Small intestine (tissue), 16 donors: Measurements from ENCODE around the gene PDE9A. TPM values are rescaled to one million over a fixed set of nuclear protein-coding genes. Genes with fewer than 3 reads are reported as not detected.
A peak's percentile ranks its signal among the peaks of the same experiment; 100 is the strongest.

Experiments
- DNase-seq, 2 donors: peaks; one replicate each; pipeline versions ENCODE4 v3.0.0 to v3.0.0-alpha.2; 2013
- FAIRE-seq: peaks from 2 replicates; lab custom pipeline; 2012; peaks lifted over from hg19 to GRCh38; lab: Jason Lieb, UNC
- H3K27ac ChIP-seq, 3 donors: one replicate each; pipeline ENCODE4 v1.5.1; 2013; ENCODE audit warnings: low read length in 2 of 3, mild to moderate bottlenecking in 2 of 3, control low read depth in 1 of 3, inconsistent platforms in 1 of 3, low read depth in 1 of 3, moderate library complexity in 1 of 3
- H3K27me3 ChIP-seq, 3 donors: one replicate each; pipeline ENCODE4 v1.6.1; 2013; ENCODE audit warnings: low read length in 3 of 3, inconsistent platforms in 1 of 3; ENCODE audit not compliant: control insufficient read depth in 3 of 3, insufficient read depth in 3 of 3
- H3K36me3 ChIP-seq, 3 donors: one replicate each; pipeline ENCODE4 v1.6.1; 2013; ENCODE audit warnings: low read length in 3 of 3, inconsistent platforms in 1 of 3, low read depth in 1 of 3, mild to moderate bottlenecking in 1 of 3, moderate library complexity in 1 of 3; ENCODE audit not compliant: control insufficient read depth in 3 of 3, insufficient read depth in 2 of 3
- H3K4me1 ChIP-seq, 3 donors: one replicate each; pipeline ENCODE4 v1.6.1; 2013; ENCODE audit warnings: low read length in 2 of 3, inconsistent platforms in 1 of 3, low read depth in 1 of 3, mild to moderate bottlenecking in 1 of 3, moderate library complexity in 1 of 3; ENCODE audit not compliant: control insufficient read depth in 3 of 3, insufficient read depth in 2 of 3
- H3K4me3 ChIP-seq, 3 donors: one replicate each; pipeline ENCODE4 v1.5.1; 2013; ENCODE audit warnings: low read length in 3 of 3, control low read depth in 1 of 3, inconsistent platforms in 1 of 3, low read depth in 1 of 3, mild to moderate bottlenecking in 1 of 3, moderate library complexity in 1 of 3
- H3K9me3 ChIP-seq, 2 donors: one replicate each; pipeline ENCODE4 v1.6.1; 2013; ENCODE audit warnings: low read depth in 1 of 2, low read length in 1 of 2; ENCODE audit not compliant: control insufficient read depth in 2 of 2, insufficient read depth in 1 of 2
- WGBS, 3 donors: extraction: QIAGEN DNeasy Blood & Tissue Kit; methylation state at CpG; one replicate each; pipeline ENCODE4 v1.1.7; 2013; 5-methylcytosine and 5-hydroxymethylcytosine counted together
- long read RNA-seq, 10 donors: transcript quantifications; one replicate each; lab custom pipeline, GENCODE V29; 2026
- polyA plus RNA-seq, 4 donors: library from polyadenylated mRNA; stranded (reverse) in 3 of 4; unstranded in 1 of 4; fragments of 200-250 nt in 3 of 4; fragments of 120-200 nt in 1 of 4; gene quantifications; one replicate each; pipeline versions ENCODE4 v1.2.1 to v1.2.3, GENCODE V29; 2013
- donor health status: healthy with polysubstance abuse.
- donor health status: control.
- donor health status: control.
- donor health status: Bipolar disorder and iron deficiency.
- donor health status: healthy.

PDE9A gene
- 10 to 100 TPM; 31.0 to 96.6 (median 49.6) TPM for polyA plus RNA-seq
- long read RNA-seq, donor 1, partial matches to known transcripts: 5 of 9 reads
- long read RNA-seq, donor 1, other reads (novel, unspliced or antisense): 0 of 9 reads
- long read RNA-seq, donor 2, partial matches to known transcripts: 0 of 2 reads
- long read RNA-seq, donor 2, other reads (novel, unspliced or antisense): 0 of 2 reads
- long read RNA-seq, donor 3, partial matches to known transcripts: 0 of 1 reads
- long read RNA-seq, donor 3, other reads (novel, unspliced or antisense): 0 of 1 reads
- long read RNA-seq, donor 4: 0 reads
- long read RNA-seq, donor 5, partial matches to known transcripts: 0 of 2 reads
- long read RNA-seq, donor 5, other reads (novel, unspliced or antisense): 0 of 2 reads
- long read RNA-seq, donor 6, partial matches to known transcripts: 0 of 2 reads
- long read RNA-seq, donor 6, other reads (novel, unspliced or antisense): 0 of 2 reads
- long read RNA-seq, donor 7, partial matches to known transcripts: 0 of 1 reads
- long read RNA-seq, donor 7, other reads (novel, unspliced or antisense): 0 of 1 reads
- long read RNA-seq, donor 8: 0 reads
- long read RNA-seq, donor 9: 0 reads
- long read RNA-seq, donor 10, partial matches to known transcripts: 0 of 3 reads
- long read RNA-seq, donor 10, other reads (novel, unspliced or antisense): 0 of 3 reads

DNA sequence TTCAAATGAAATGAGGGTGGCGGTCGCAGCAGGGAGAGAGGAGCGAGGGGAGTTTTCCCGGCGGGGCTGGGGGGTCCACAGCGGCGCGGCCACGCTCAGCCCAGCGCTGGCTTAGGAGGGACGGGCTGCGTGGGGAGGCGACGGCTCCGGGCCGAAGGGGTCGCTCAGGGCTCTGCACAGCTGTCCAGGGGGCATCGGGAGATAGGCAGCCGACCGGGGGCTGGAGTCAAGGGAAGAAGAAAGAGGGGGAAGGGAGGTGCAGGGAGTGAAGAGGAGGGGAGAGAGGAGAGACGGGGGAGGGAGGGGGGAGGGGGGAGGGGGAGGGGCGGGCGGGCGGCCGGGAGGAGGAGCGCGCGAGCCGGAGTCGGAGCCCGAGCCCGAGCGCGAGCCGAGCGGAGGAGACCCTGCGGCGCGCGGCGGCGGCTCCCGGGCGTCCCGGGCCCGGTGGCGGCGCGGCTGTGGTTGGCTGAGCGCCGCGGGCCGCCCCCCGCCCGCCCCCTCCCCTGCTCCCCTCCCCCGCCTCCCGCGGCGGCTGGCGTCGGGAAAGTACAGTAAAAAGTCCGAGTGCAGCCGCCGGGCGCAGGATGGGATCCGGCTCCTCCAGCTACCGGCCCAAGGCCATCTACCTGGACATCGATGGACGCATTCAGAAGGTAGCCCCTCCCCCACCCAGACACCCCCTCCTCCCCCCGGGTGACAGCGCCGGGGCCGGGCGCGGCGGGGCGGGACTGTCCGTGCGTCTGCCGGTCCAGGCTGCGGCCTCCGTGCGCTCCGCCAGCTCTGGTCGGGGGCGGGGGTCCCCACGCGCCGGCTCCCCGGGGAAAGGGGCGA is at the start of gene PDE9A:
Gene PDE9A, plus strand, starts transcription at position 391 of the 831 bp plus-strand sequence. Its CDS starts 194 bp downstream, at position 585.
- H3K4me1 ChIP-seq: peaks cover 2 to 52% (median 5%) of the 10 kb centered on the region in 3 donors

GRCh38 chr21:42607102-42607501 is 46.3 kb upstream of the PDE9A start:
- Histone ChIP-seq H3K27ac (no peak overlapping the region), H3K36me3 (no peaks in the 10 kb centered on the region), H3K9me3 (peaks cover 3 to 31% of the 10 kb centered on the region in 2 donors), H3K4me3 (no peak overlapping the region), H3K4me1 (peaks cover 0 to 4% (median 0%) of the 10 kb centered on the region in 3 donors), H3K27me3 (peaks cover 0 to 4% (median 0%) of the 10 kb centered on the region in 3 donors)
- 66 to 67% (median 66%) methylated on average over 4 of the region's 4 CpGs for WGBS, 3 donors
- FAIRE-seq: no peak
- no peak for DNase-seq

More for the DNA sequence above, at the start of gene PDE9A:
- Histone ChIP-seq H3K36me3 (peaks cover 0 to 22% (median 0%) of the 10 kb centered on the region in 3 donors), H3K4me3 (peak within 1 kb of the TSS; percentile 64 to 81 (median 65)), H3K27ac (peak within 1 kb of the TSS in 2 of 3 donors; percentile 19 to 54), H3K27me3 (peaks cover 0 to 4% (median 0%) of the 10 kb centered on the region in 3 donors), H3K9me3 (no peaks in the 10 kb centered on the region)
- FAIRE-seq: no peak
- 2 to 11% (median 2%) methylated on average over 17 to 84 of the region's 91 CpGs for WGBS, 3 donors
- peak; percentile 32 to 57 for DNase-seq

- Histone ChIP-seq H3K27me3 (peaks cover 0 to 4% (median 0%) of the 10 kb centered on the region in 3 donors), H3K9me3 (peaks cover 3 to 34% of the 10 kb centered on the region in 2 donors), H3K4me1 (peaks cover 0 to 4% (median 0%) of the 10 kb centered on the region in 3 donors), H3K36me3 (no peaks in the 10 kb centered on the region), H3K4me3 (no peak overlapping the region), H3K27ac (no peak overlapping the region)
- FAIRE-seq: no peak
- peak in 1 of 2 donors; percentile 45 for DNase-seq
- 71 to 79% (median 78%) methylated on average over 5 of the region's 5 CpGs for WGBS, 3 donors
Observed at GRCh38 chr21:42607525-42608102, 45.8 kb upstream of the PDE9A start.

GRCh38 chr21:42608446-42608845 is 45.0 kb upstream of the PDE9A start:
- FAIRE-seq: no peak
- 49 to 65% (median 57%) methylated on average over 4 of the region's 4 CpGs for WGBS, 3 donors

DNA sequence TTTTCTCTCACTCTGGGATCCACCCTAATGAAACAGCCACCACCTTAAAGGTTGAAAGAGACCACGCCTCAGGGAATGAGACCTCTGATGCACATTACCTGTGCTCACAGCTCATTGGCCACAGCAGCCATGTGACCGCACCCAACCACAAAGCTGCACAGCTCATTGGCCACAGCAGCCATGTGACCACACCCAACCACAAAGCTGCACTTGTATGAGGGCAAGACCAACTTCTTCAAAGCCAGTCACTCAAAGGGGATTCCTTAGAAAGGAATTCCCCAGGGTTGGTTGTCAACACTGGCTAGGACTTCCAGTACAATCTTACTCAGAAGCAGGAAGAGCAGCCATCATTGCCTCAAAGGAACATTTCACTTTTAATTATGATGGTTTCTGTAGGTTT is 43.6 kb upstream of the PDE9A start:
- H3K27ac ChIP-seq: no peak overlapping the region

More at GRCh38 chr21:42608446-42608845, 45.0 kb upstream of the PDE9A start:
- Histone ChIP-seq H3K9me3 (peaks cover 3 to 39% of the 10 kb centered on the region in 2 donors), H3K4me3 (no peak overlapping the region), H3K36me3 (no peaks in the 10 kb centered on the region), H3K4me1 (peaks cover 0 to 4% (median 0%) of the 10 kb centered on the region in 3 donors), H3K27ac (no peak overlapping the region), H3K27me3 (peaks cover 0 to 4% (median 0%) of the 10 kb centered on the region in 3 donors)
- DNase-seq: no peak

DNA sequence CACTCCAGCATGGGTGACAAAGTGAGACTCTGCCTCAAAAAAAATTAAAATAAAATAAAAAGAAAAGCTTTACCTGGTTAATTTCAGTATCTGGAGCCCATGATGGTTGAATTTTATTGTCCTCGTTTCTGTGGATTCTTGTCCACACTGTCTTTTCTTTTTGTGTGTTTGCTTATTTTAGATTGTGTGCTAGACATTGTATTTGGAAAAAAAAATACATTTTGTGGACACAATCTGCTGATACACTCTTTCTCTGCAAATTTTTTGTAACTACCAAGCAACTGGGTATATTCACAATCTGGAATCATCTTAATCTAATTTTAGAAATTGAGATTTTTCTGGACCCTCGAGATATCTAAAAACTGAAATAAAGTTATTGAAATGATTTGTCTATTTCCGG is 41.6 kb upstream of the PDE9A start:
- Histone ChIP-seq H3K9me3 (peaks cover 3 to 18% of the 10 kb centered on the region in 2 donors), H3K36me3 (no peaks in the 10 kb centered on the region), H3K4me3 (no peak overlapping the region), H3K27ac (no peak overlapping the region), H3K27me3 (peaks cover 0 to 2% (median 0%) of the 10 kb centered on the region in 3 donors), H3K4me1 (peaks cover 0 to 10% (median 0%) of the 10 kb centered on the region in 3 donors)
- FAIRE-seq: no peak
- WGBS, 3 donors: 87 to 91% (median 89%) methylated on average over 3 of the region's 3 CpGs
- DNase-seq: no peak

More for the DNA sequence above, 43.6 kb upstream of the PDE9A start:
- H3K27me3 ChIP-seq: no peaks in the 10 kb centered on the region
- FAIRE-seq (no peak), DNase-seq (no peak)
- H3K9me3 ChIP-seq: peaks cover 3 to 32% of the 10 kb centered on the region in 2 donors
- no peak overlapping the region for H3K4me3 ChIP-seq
- peaks cover 0 to 6% (median 0%) of the 10 kb centered on the region in 3 donors for H3K4me1 ChIP-seq
- H3K36me3 ChIP-seq: no peaks in the 10 kb centered on the region
- 84 to 93% (median 92%) methylated on average over 2 of the region's 2 CpGs for WGBS, 3 donors

DNA sequence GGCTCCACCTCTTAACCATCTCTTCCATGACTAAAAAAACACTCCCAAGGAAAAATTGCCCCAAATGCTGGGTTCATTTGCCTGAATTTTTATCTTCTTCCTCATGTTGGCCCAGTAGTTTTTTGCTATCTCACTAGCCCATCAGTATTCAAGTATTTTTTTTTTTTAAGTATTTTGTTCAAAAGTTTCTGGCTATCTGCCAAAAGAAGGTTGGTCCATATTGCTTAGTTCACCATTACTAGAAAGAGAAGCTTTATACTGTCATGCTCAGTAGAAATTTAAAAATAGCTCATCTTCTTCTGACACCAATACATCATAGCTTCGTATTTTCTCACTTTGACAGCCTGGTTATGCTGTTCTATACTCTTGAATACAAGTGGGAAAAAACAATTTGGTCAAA is 41.0 kb upstream of the PDE9A start:
- FAIRE-seq: no peak
- H3K4me3 ChIP-seq: no peak overlapping the region

More for the DNA sequence above, 41.0 kb upstream of the PDE9A start:
- H3K36me3 ChIP-seq: no peaks in the 10 kb centered on the region
- H3K9me3 ChIP-seq: peaks cover 3 to 18% of the 10 kb centered on the region in 2 donors
- peaks cover 0 to 7% (median under 1%) of the 10 kb centered on the region in 3 donors for H3K27me3 ChIP-seq
- WGBS, 3 donors: 87 to 88% (median 88%) methylated on average over 1 of the region's 1 CpG
- no peak overlapping the region for H3K27ac ChIP-seq
- DNase-seq: no peak
- H3K4me1 ChIP-seq: peaks cover 0 to 6% (median 0%) of the 10 kb centered on the region in 3 donors
